OCI-LY7 (cell line): Measurements from ENCODE around the gene SLC5A1.

Experiments
- CTCF ChIP-seq: fragments of 200-600 bp; sonication (generic); conservative IDR thresholded peaks from 2 replicates; pipeline ENCODE4 v1.5.1; 2014; ENCODE audit warnings: mild to moderate bottlenecking, antibody characterized with exemption, low read length, moderate library complexity, mixed read lengths
- EZH2phosphoT487 ChIP-seq: fragments of 200-600 bp; sonication (generic); IDR thresholded peaks from 2 replicates; pipeline ENCODE4 v1.6.1; 2018; ENCODE audit warnings: low read depth, borderline replicate concordance, mild to moderate bottlenecking, mixed run types, antibody characterized with exemption, low read length, moderate library complexity, mixed read lengths

- TF ChIP-seq CTCF (no peak), EZH2phosphoT487 (no peak)
Measured at GRCh38 chr22:32050678-32051515, 7.8 kb downstream of the SLC5A1 start.
